PFSK-1 (cell line): ENCODE data around the gene ANXA7.

Experiments used
- FOXP2 ChIP-seq: optimal IDR thresholded peaks from 2 replicates; pipeline ENCODE3; 2011; ENCODE audit warnings: borderline replicate concordance, control low read depth, inconsistent platforms; ENCODE audit not compliant: insufficient read depth; ENCODE audit errors: extremely low read length, extremely low read depth
- POLR2AphosphoS5 ChIP-seq: IDR thresholded peaks from 2 replicates; pipeline ENCODE4 v1.6.1; 2012; ENCODE audit warnings: low read depth, mild to moderate bottlenecking, control low read depth, low read length, moderate library complexity
- REST ChIP-seq, 2 experiments: IDR thresholded peaks; 2 replicates each; pipeline versions ENCODE4 v1.6.1 to v1.8.0; 2011 to 2012; ENCODE audit warnings: low read depth in 2 of 2, low read length in 2 of 2, control low read depth in 1 of 2, inconsistent platforms in 1 of 2, mild to moderate bottlenecking in 1 of 2, moderate library complexity in 1 of 2; ENCODE audit not compliant: insufficient read depth in 1 of 2
- SIN3A ChIP-seq: IDR thresholded peaks from 2 replicates; pipeline ENCODE4 v1.6.1; 2012; ENCODE audit warnings: mild to moderate bottlenecking, low read length, moderate library complexity, borderline replicate concordance; ENCODE audit not compliant: insufficient read depth
- TAF1 ChIP-seq: IDR thresholded peaks from 2 replicates; pipeline ENCODE4 v1.6.1; 2012; ENCODE audit warnings: low read length, control low read depth, borderline replicate concordance; ENCODE audit not compliant: insufficient read depth

The ANXA7 gene

GRCh38 chr10:73368238-73368637, 45.6 kb downstream of the ANXA7 start:
- TF ChIP-seq POLR2AphosphoS5: no peak
- TF ChIP-seq FOXP2: no peak
- no peak for TF ChIP-seq SIN3A
- TF ChIP-seq TAF1: no peak
- no peak for TF ChIP-seq REST (IDR thresholded peaks at IDR 0.05; ENCODE audit: insufficient read depth in 1 of 2, low read depth in 2 of 2, low read length in 2 of 2)

GRCh38 chr10:73366381-73367298, 47.2 kb downstream of the ANXA7 start:
- no peak for TF ChIP-seq TAF1
- no peak for TF ChIP-seq SIN3A
- no peak for TF ChIP-seq FOXP2
- no peak for TF ChIP-seq REST (IDR thresholded peaks at IDR 0.05; ENCODE audit: insufficient read depth in 1 of 2, low read depth in 2 of 2, low read length in 2 of 2)
- TF ChIP-seq POLR2AphosphoS5: no peak

- TF ChIP-seq FOXP2: no peak
- TF ChIP-seq SIN3A: no peak
- TF ChIP-seq REST (IDR thresholded peaks at IDR 0.05; ENCODE audit: insufficient read depth in 1 of 2, low read depth in 2 of 2, low read length in 2 of 2): no peak
- TF ChIP-seq POLR2AphosphoS5: no peak
- TF ChIP-seq TAF1: no peak
Measured at GRCh38 chr10:73364964-73365363, 48.9 kb downstream of the ANXA7 start.

- TF ChIP-seq SIN3A (no peak), REST (IDR thresholded peaks at IDR 0.05; ENCODE audit: insufficient read depth in 1 of 2, low read depth in 2 of 2, low read length in 2 of 2) (no peak), FOXP2 (no peak), POLR2AphosphoS5 (no peak), TAF1 (no peak)
Measured at GRCh38 chr10:73359492-73359891, 54.4 kb downstream of the ANXA7 start.
